T-helper 2 cell treated with Interferon-gamma antibody and Interleukin-4, amounts not matched to agents 100 ng/mL and 5 ng/mL, for 36 hours (primary cell): Measurements from ENCODE around the gene CD2AP. TPM values are rescaled to one million over a fixed set of nuclear protein-coding genes. Genes with fewer than 3 reads are reported as not detected.

ENCODE experiments used
- intact Hi-C: fragments of 100-400 bp; cut with micrococcal nuclease; formaldehyde crosslinking; loops from one replicate; pipeline ENCODE4 v1.15.1; 2023
- total RNA-seq: library from RNA; stranded (reverse); gene quantifications from 2 replicates; pipeline ENCODE4 v1.2.3, GENCODE V29; 2022

Gene CD2AP
- total RNA-seq, 1 donor from 2014 or later: 30.8 TPM

- intact Hi-C loops: no loop called here
Observed at GRCh38 chr6:47495207-47495606, 17.6 kb downstream of the CD2AP start.

- intact Hi-C loops: no loop called here
Observed at GRCh38 chr6:47495954-47496545, 18.5 kb downstream of the CD2AP start.

GRCh38 chr6:47496935-47497579, 19.5 kb downstream of the CD2AP start:
- intact Hi-C loops: no loop called here

GRCh38 chr6:47502920-47503319, 25.3 kb downstream of the CD2AP start:
- intact Hi-C loops: no loop called here

GRCh38 chr6:47509937-47510336, 32.3 kb downstream of the CD2AP start:
- intact Hi-C loops: no loop called here

- intact Hi-C loops: no loop called here
Observed at GRCh38 chr6:47512872-47513271, 35.3 kb downstream of the CD2AP start.

- intact Hi-C loops: no loop called here
Observed at GRCh38 chr6:47519279-47519678, 41.7 kb downstream of the CD2AP start.

- intact Hi-C loops: no loop called here
Observed at GRCh38 chr6:47520282-47520681, 42.7 kb downstream of the CD2AP start.

- intact Hi-C loops: no loop called here
Observed at GRCh38 chr6:47521961-47522360, 44.4 kb downstream of the CD2AP start.

- intact Hi-C loops: no loop called here
Observed at GRCh38 chr6:47524136-47524845, 46.7 kb downstream of the CD2AP start.

- intact Hi-C loops: no loop called here
Observed at GRCh38 chr6:47525330-47526057, 47.9 kb downstream of the CD2AP start.

GRCh38 chr6:47527274-47527673, 49.7 kb downstream of the CD2AP start:
- intact Hi-C loops: no loop called here

GRCh38 chr6:47529734-47530133, 52.1 kb downstream of the CD2AP start:
- intact Hi-C loops: no loop called here

GRCh38 chr6:47532981-47533585, 55.5 kb downstream of the CD2AP start:
- intact Hi-C loops: no loop called here

- intact Hi-C loops: no loop called here
Observed at GRCh38 chr6:47534063-47534462, 56.5 kb downstream of the CD2AP start.

- intact Hi-C loops: no loop called here
Observed at GRCh38 chr6:47535316-47536225, 58.0 kb downstream of the CD2AP start.

GRCh38 chr6:47536816-47537401, 59.3 kb downstream of the CD2AP start:
- intact Hi-C loops: no loop called here

GRCh38 chr6:47545223-47545622, 67.6 kb downstream of the CD2AP start:
- intact Hi-C loops: no loop called here

GRCh38 chr6:47551670-47552069, 74.1 kb downstream of the CD2AP start:
- intact Hi-C loops: loop anchor here (5.0 kb wide), 1 partner anchor 74 kb away; the partner anchor contains the start of gene CD2AP

GRCh38 chr6:47552319-47552718, 74.7 kb downstream of the CD2AP start:
- intact Hi-C loops: loop anchor here (5.0 kb wide), 1 partner anchor 75 kb away; the partner anchor contains the start of gene CD2AP
